A673 (cell line): Measurements from ENCODE around the gene FAM83B. TPM values are rescaled to one million over a fixed set of nuclear protein-coding genes. Genes with fewer than 3 reads are reported as not detected.

ENCODE experiments used
- BruUV-seq: library from RNA; stranded (reverse); fragments of 400-500 nt; replicated peaks from 2 replicates; lab custom pipeline; 2021; lab: Mats Ljungman, UMichigan
- CTCF ChIA-PET: fragments of 300-600 bp; sonication (Branson Sonifier 250); formaldehyde crosslinking; loops from one replicate; lab custom pipeline; 2022; ENCODE audit warnings: antibody characterized with exemption; lab: Charles Lee
- POLR2A ChIA-PET: fragments of 300-600 bp; sonication (Branson Sonifier 250); formaldehyde crosslinking; loops from one replicate; lab custom pipeline; 2022; ENCODE audit warnings: antibody characterized with exemption; ENCODE audit not compliant: low non-redundant PET; lab: Charles Lee
- DNase-seq: peaks from one replicate; pipeline ENCODE4 v3.0.0-alpha.2; 2015; ENCODE audit warnings: low spot score
- H3K27ac ChIP-seq: fragments of 200-600 bp; sonication (generic); 2 replicates; pipeline ENCODE4 v1.5.1; 2016; ENCODE audit warnings: mixed run types, low read depth, mild to moderate bottlenecking, mixed read lengths, antibody characterized with exemption, low read length; ENCODE audit not compliant: poor library complexity, severe bottlenecking
- H3K27me3 ChIP-seq: fragments of 200-600 bp; sonication (generic); replicated peaks from 2 replicates; pipeline ENCODE4 v1.6.1; 2017; ENCODE audit warnings: mixed run types, low read depth, mild to moderate bottlenecking, mixed read lengths, antibody characterized with exemption, low read length; ENCODE audit not compliant: insufficient read depth, poor library complexity
- H3K36me3 ChIP-seq: fragments of 200-600 bp; sonication (generic); 2 replicates; pipeline ENCODE4 v1.6.1; 2016; ENCODE audit warnings: mixed run types, mild to moderate bottlenecking, mixed read lengths, antibody characterized with exemption, low read length; ENCODE audit not compliant: insufficient read depth, poor library complexity, severe bottlenecking
- H3K4me1 ChIP-seq: fragments of 200-600 bp; sonication (generic); 2 replicates; pipeline ENCODE4 v1.6.1; 2017; ENCODE audit warnings: mixed run types, mild to moderate bottlenecking, mixed read lengths, antibody characterized with exemption, low read length; ENCODE audit not compliant: insufficient read depth, poor library complexity, severe bottlenecking
- H3K4me3 ChIP-seq: fragments of 200-600 bp; sonication (generic); 2 replicates; pipeline ENCODE4 v1.5.1; 2016; ENCODE audit warnings: low read depth, mixed run types, mild to moderate bottlenecking, mixed read lengths, low read length; ENCODE audit not compliant: poor library complexity, severe bottlenecking
- H3K9me3 ChIP-seq: fragments of 200-600 bp; sonication (generic); 2 replicates; pipeline ENCODE4 v1.6.1; 2016; ENCODE audit warnings: mixed run types, low read depth, mild to moderate bottlenecking, mixed read lengths, antibody characterized with exemption, low read length; ENCODE audit not compliant: poor library complexity, severe bottlenecking
- EZH2 ChIP-seq: fragments of 200-600 bp; sonication (generic); IDR thresholded peaks from 2 replicates; pipeline ENCODE4 v1.6.1; 2017; ENCODE audit warnings: borderline replicate concordance, low read depth, mild to moderate bottlenecking, mixed read lengths, antibody characterized with exemption, low read length; ENCODE audit not compliant: poor library complexity, severe bottlenecking
- intact Hi-C: fragments of 100-400 bp; cut with micrococcal nuclease; formaldehyde crosslinking; loops from one replicate; pipeline ENCODE4 v1.10.0; 2022; ENCODE audit not compliant: unreplicated experiment
- total RNA-seq: library from RNA; stranded (reverse); gene quantifications from 2 replicates; pipeline ENCODE4 v1.2.3, GENCODE V29; 2021
- TF ChIP-seq, protein P1 (sequence below): fragments of 300-800, 200-600 bp; sonication (generic); conservative IDR thresholded peaks from 2 replicates; pipeline ENCODE4 v1.5.1; 2017; ENCODE audit warnings: low read depth, mild to moderate bottlenecking, antibody characterized with exemption, low read length, moderate library complexity, mixed read lengths

The FAM83B gene
- total RNA-seq, 1 experiment from 2014 or later, result 0.41 TPM

- Histone ChIP-seq H3K27ac (no peak overlapping the region), H3K4me1 (no peaks in the 10 kb centered on the region), H3K27me3 (peaks cover 21% of the 10 kb centered on the region), H3K9me3 (no peaks in the 10 kb centered on the region), H3K36me3 (no peaks in the 10 kb centered on the region), H3K4me3 (no peak overlapping the region)
- BruUV-seq, result no TSS peak
- ChIA-PET CTCF (no interaction called here), POLR2A (no interaction called here)
- DNase-seq, result no peak
- no peak for TF ChIP-seq EZH2
- TF ChIP-seq, protein P1, sequence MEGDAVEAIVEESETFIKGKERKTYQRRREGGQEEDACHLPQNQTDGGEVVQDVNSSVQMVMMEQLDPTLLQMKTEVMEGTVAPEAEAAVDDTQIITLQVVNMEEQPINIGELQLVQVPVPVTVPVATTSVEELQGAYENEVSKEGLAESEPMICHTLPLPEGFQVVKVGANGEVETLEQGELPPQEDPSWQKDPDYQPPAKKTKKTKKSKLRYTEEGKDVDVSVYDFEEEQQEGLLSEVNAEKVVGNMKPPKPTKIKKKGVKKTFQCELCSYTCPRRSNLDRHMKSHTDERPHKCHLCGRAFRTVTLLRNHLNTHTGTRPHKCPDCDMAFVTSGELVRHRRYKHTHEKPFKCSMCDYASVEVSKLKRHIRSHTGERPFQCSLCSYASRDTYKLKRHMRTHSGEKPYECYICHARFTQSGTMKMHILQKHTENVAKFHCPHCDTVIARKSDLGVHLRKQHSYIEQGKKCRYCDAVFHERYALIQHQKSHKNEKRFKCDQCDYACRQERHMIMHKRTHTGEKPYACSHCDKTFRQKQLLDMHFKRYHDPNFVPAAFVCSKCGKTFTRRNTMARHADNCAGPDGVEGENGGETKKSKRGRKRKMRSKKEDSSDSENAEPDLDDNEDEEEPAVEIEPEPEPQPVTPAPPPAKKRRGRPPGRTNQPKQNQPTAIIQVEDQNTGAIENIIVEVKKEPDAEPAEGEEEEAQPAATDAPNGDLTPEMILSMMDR, result no peak
- intact Hi-C loops, result no loop called here
Observed at GRCh38 chr6:54830216-54830615, 16.4 kb upstream of the FAM83B start.

DNA sequence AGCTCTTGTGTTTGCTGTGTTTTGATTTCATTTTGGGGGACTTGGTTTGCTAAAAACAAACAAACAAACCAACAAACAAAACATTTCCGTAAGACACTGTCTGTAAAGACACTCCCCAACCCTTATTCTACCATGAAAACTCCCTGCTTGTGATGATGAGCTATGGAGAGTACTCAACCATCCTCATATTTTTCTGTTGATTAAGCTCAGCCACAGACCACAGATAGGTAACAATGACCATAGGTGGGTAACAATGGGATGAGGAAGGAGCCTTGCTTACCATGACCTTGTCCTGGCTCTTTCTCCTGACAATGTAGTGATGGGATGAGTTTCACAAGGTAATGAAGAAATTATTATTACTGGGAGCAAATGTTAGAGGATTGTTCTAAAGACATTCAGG, 11.4 kb upstream of the FAM83B start:
- POLR2A ChIA-PET, result no interaction called here
- Histone ChIP-seq H3K4me3 (no peak overlapping the region), H3K9me3 (no peaks in the 10 kb centered on the region), H3K27ac (no peak overlapping the region), H3K27me3 (no peaks in the 10 kb centered on the region), H3K4me1 (no peaks in the 10 kb centered on the region), H3K36me3 (no peaks in the 10 kb centered on the region)
- CTCF ChIA-PET, result no interaction called here
- no peak for DNase-seq
- intact Hi-C loops, result no loop called here
- TF ChIP-seq EZH2, result no peak
- TF ChIP-seq, protein P1, result no peak
- no TSS peak for BruUV-seq

DNA sequence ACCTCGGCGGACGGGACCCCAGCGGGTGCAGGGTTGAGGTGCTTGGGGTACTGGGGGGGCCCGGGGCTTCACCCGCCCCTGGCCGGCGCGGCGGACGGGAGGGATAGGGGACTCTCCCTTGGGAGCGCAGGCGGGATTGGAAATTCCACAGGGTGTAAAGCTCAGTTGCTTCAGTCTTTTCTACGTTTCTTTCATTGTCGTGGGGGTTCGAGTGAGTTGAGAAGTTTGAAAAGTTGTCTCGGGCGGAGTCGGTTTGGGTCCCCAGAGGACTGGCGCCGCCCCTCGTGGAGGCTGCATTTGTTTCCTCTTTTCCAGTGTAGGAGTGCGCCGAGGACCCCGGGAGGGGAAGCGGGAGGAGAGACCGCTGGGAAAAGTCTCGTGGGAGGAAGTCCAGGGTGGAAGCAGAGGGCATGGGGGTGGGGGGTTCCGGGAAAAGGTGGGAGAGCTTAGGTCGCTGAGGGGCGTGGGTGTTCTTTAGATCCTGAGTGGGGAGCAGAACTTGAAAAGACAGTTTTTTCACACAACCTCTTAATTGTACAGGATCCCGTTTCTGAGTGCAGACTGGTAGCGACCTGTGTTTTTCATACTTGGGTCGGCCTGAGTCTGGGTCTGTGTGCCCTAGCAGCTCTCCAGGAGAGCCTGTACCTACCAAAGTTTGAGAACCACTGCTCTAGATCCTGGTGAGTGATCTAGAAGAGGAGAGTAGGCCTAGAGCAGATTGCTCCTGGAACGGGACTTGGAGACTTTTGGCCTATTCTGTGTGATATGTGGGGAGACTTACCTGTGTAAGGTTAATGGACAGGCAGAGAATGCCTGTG, 495 bp downstream of the FAM83B start:
- Histone ChIP-seq H3K27ac (no peak overlapping the region), H3K9me3 (no peaks in the 10 kb centered on the region), H3K4me1 (no peaks in the 10 kb centered on the region), H3K27me3 (peaks cover 25% of the 10 kb centered on the region), H3K4me3 (peak overlapping the region; percentile 54), H3K36me3 (no peaks in the 10 kb centered on the region)
- intact Hi-C loops, result no loop called here
- TF ChIP-seq, protein P1, result no peak
- TF ChIP-seq EZH2, result no peak
- ChIA-PET POLR2A (no interaction called here), CTCF (interaction anchor here (0.6 kb wide), 1 partner anchor 164 kb away, joined by 3 read pairs; no protein-coding TSS in a partner anchor)
- BruUV-seq, result no TSS peak
- DNase-seq, result peak; percentile 48
